ENCODE results near the gene FARP2. TPM values are rescaled to one million over a fixed set of nuclear protein-coding genes. Genes with fewer than 3 reads are reported as not detected.

FARP2 gene
- polyA plus RNA-seq, 1 of the 3 experiments (the other 2 are of a cell fraction): 11.5 TPM

DNA sequence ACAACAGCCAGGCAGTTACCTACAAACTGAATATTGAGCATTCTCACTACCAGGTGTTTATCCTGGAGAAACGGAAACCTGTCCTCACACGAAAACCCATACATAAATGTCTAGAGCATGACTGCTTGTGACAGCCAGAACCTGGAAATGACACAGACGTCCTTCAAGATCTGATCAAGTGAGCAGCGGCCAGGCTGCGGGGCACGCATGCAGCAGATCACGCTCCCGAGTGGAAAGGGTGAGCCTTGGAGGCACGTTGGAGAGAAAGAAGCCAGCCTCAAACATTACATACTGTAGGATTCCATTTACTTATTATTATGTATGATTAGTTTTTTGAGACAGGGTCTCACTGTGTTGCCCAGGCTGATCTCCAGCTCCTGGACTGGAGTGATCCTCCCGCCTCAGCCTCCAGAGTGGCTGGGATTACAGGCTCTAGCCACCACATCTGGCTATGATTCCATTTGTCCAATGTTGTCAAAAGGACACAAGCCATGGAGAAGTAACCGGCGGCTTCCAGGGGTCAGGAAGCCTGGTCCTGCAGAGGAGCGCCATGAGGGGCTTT, 175.2 kb downstream of the FARP2 start:
- Histone ChIP-seq H3K4me1 (ENCODE audit: control insufficient read depth in 1 of 2, insufficient read depth in 2 of 2, low read depth in 1 of 2, low read length in 1 of 2) (peaks cover 0 to 7% of the 10 kb centered on the region in 2 experiments; a peak in 1 of 4 replicates), H3K79me2 (ENCODE audit: insufficient read depth) (no peaks in the 10 kb centered on the region), H2AFZ (ENCODE audit: low read depth) (no peak overlapping the region), H3K36me3 (replicated peaks in 1 of 2; ENCODE audit: control insufficient read depth in 1 of 2, insufficient read depth in 2 of 2, low read length in 1 of 2) (no peaks in the 10 kb centered on the region), H3K27me3 (ENCODE audit: insufficient read depth) (no peaks in the 10 kb centered on the region), H3K27ac (ENCODE audit: low read depth in 2 of 2, low read length in 1 of 2) (no peak overlapping the region), H4K20me1 (ENCODE audit: insufficient read depth) (no peaks in the 10 kb centered on the region), H3K4me2 (no peak overlapping the region), H3K9ac (no peak overlapping the region), H3K9me2 (no peaks in the 10 kb centered on the region), H3K4me3 (ENCODE audit: low read depth in 2 of 2, low read length in 1 of 2) (no peak overlapping the region), H3F3A (replicated peaks; ENCODE audit: insufficient read depth) (no peaks in the 10 kb centered on the region), H3K9me3 (no peaks in the 10 kb centered on the region)
- TF ChIP-seq, protein P1, sequence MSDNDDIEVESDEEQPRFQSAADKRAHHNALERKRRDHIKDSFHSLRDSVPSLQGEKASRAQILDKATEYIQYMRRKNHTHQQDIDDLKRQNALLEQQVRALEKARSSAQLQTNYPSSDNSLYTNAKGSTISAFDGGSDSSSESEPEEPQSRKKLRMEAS (IDR thresholded peaks at IDR 0.05; ENCODE audit: low read depth): no peak
- peak; percentile 17; the same call in 1 of the 2 replicates for TF ChIP-seq GATA2 (CRISPR knock-in tag; IDR thresholded peaks at IDR 0.05)
- WGBS (ENCODE audit: low lambda C conversion rate): 73% methylated on average over 13 of the region's 13 CpGs
- no peak for DNase-seq
- ChIA-PET CTCF (no interaction called here), POLR2A (no interaction called here)

DNA sequence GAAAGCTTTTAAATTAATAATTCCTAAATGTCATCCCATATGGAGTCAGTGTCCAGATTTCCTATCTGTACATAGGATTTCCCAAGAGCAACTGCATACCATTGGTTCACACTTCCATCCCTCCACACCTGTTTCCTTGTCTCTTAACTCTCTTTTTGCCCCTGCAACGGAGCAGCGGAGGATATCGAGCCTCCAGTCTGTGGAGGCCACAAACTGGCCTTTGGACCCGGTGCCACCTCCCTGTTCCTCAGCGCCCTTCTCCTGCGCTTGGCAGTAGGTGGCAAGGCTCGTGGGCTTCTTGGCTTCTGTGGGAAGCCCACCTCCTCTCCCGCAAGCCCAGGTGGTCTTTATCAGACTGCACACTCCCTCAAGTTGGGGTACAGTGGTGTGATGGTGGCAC, 176.1 kb downstream of the FARP2 start:
- H3K27ac ChIP-seq (ENCODE audit: low read depth in 2 of 2, low read length in 1 of 2): no peak overlapping the region
- POLR2A ChIA-PET: no interaction called here
- H3K27me3 ChIP-seq (ENCODE audit: insufficient read depth): no peaks in the 10 kb centered on the region
- no peak overlapping the region for H3K4me3 ChIP-seq (ENCODE audit: low read depth in 2 of 2, low read length in 1 of 2)
- H3K79me2 ChIP-seq (ENCODE audit: insufficient read depth): no peaks in the 10 kb centered on the region
- DNase-seq: no peak
- H4K20me1 ChIP-seq (ENCODE audit: insufficient read depth): no peaks in the 10 kb centered on the region
- no peak overlapping the region for H2AFZ ChIP-seq (ENCODE audit: low read depth)
- no peaks in the 10 kb centered on the region for H3K36me3 ChIP-seq (replicated peaks in 1 of 2; ENCODE audit: control insufficient read depth in 1 of 2, insufficient read depth in 2 of 2, low read length in 1 of 2)
- H3K9me2 ChIP-seq: no peaks in the 10 kb centered on the region
- CTCF ChIA-PET: interaction anchor here (1.1 kb wide), 1 partner anchor 66 kb away, joined by 3 read pairs; no protein-coding TSS in a partner anchor
- H3F3A ChIP-seq (replicated peaks; ENCODE audit: insufficient read depth): no peaks in the 10 kb centered on the region
- no peak overlapping the region for H3K4me2 ChIP-seq
- H3K4me1 ChIP-seq (ENCODE audit: control insufficient read depth in 1 of 2, insufficient read depth in 2 of 2, low read depth in 1 of 2, low read length in 1 of 2): peaks cover 0 to 7% of the 10 kb centered on the region in 2 experiments; a peak in 1 of 4 replicates
- WGBS (ENCODE audit: low lambda C conversion rate): 85% methylated on average over 8 of the region's 8 CpGs
- H3K9ac ChIP-seq: no peak overlapping the region
- no peak for TF ChIP-seq TAF1 (IDR thresholded peaks at IDR 0.05; ENCODE audit: borderline replicate concordance, low read depth, low read length)
- TF ChIP-seq NFIC (IDR thresholded peaks at IDR 0.05; ENCODE audit: borderline replicate concordance): no peak
- no peak for TF ChIP-seq FOXM1 (IDR thresholded peaks at IDR 0.05; ENCODE audit: low read depth)
- TF ChIP-seq JUND (IDR thresholded peaks at IDR 0.05): no peak
- TF ChIP-seq EP300 (IDR thresholded peaks at IDR 0.05; ENCODE audit: borderline replicate concordance in 1 of 2, low read depth in 1 of 2, low read length in 1 of 2): no peak
- no peak for TF ChIP-seq SMC3 (IDR thresholded peaks at IDR 0.05; ENCODE audit: low read depth, low read length)
- TF ChIP-seq RXRA (IDR thresholded peaks at IDR 0.05; ENCODE audit: borderline replicate concordance, low read depth): no peak
- TF ChIP-seq, protein P2, sequence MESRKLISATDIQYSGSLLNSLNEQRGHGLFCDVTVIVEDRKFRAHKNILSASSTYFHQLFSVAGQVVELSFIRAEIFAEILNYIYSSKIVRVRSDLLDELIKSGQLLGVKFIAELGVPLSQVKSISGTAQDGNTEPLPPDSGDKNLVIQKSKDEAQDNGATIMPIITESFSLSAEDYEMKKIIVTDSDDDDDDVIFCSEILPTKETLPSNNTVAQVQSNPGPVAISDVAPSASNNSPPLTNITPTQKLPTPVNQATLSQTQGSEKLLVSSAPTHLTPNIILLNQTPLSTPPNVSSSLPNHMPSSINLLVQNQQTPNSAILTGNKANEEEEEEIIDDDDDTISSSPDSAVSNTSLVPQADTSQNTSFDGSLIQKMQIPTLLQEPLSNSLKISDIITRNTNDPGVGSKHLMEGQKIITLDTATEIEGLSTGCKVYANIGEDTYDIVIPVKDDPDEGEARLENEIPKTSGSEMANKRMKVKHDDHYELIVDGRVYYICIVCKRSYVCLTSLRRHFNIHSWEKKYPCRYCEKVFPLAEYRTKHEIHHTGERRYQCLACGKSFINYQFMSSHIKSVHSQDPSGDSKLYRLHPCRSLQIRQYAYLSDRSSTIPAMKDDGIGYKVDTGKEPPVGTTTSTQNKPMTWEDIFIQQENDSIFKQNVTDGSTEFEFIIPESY (IDR thresholded peaks at IDR 0.05; ENCODE audit: borderline replicate concordance, low read depth): no peak
- H3K9me3 ChIP-seq: no peaks in the 10 kb centered on the region
